KMS-11 (cell line): ENCODE data around the gene METTL15.
"Not testable (repeated sequence)": the region's sequence is repeated elsewhere in the genome, so short reads cannot be mapped to it uniquely, and the experiment has no call there.

Experiments used
- H2AFZ ChIP-seq: fragments of 200-600 bp; sonication (generic); 2 replicates; pipeline ENCODE4 v1.6.1; 2016; ENCODE audit warnings: antibody characterized with exemption, mixed run types, low read depth
- H3K27ac ChIP-seq: fragments of 200-600 bp; sonication (generic); 2 replicates; pipeline ENCODE4 v1.6.1; 2016; ENCODE audit warnings: mild to moderate bottlenecking, mixed run types
- H3K27me3 ChIP-seq: fragments of 200-600 bp; sonication (generic); 2 replicates; pipeline ENCODE4 v1.6.1; 2017; ENCODE audit warnings: mild to moderate bottlenecking, low read depth, mixed run types, moderate library complexity; ENCODE audit not compliant: insufficient read depth
- H3K36me3 ChIP-seq: fragments of 200-600 bp; sonication (generic); 2 replicates; pipeline ENCODE4 v1.6.1; 2017; ENCODE audit warnings: mild to moderate bottlenecking, mixed run types; ENCODE audit not compliant: insufficient read depth
- H3K4me1 ChIP-seq: fragments of 200-600 bp; sonication (generic); 2 replicates; pipeline ENCODE4 v1.6.1; 2016; ENCODE audit warnings: mild to moderate bottlenecking, low read depth, mixed run types; ENCODE audit not compliant: poor library complexity, severe bottlenecking
- H3K4me2 ChIP-seq: fragments of 200-600 bp; sonication (generic); 2 replicates; pipeline ENCODE4 v1.7.0; 2016; ENCODE audit warnings: mild to moderate bottlenecking, mixed run types
- H3K4me3 ChIP-seq: fragments of 200-600 bp; sonication (generic); IDR thresholded peaks from 2 replicates; pipeline ENCODE4 v1.6.1; 2017; ENCODE audit warnings: low read depth, low read length, mixed read lengths; ENCODE audit not compliant: insufficient read depth
- H3K79me2 ChIP-seq: fragments of 200-600 bp; sonication (generic); 2 replicates; pipeline ENCODE4 v1.6.1; 2016; ENCODE audit warnings: low read depth, mixed run types; ENCODE audit not compliant: insufficient read depth
- H3K9ac ChIP-seq: fragments of 200-600 bp; sonication (generic); 2 replicates; pipeline ENCODE4 v1.6.1; 2016; ENCODE audit warnings: mild to moderate bottlenecking, mixed run types
- H4K20me1 ChIP-seq: fragments of 200-600 bp; sonication (generic); 2 replicates; pipeline ENCODE4 v1.6.1; 2016; ENCODE audit warnings: mild to moderate bottlenecking, mixed run types; ENCODE audit not compliant: insufficient read depth
- TF ChIP-seq, protein P1 (sequence below): fragments of 200-600 bp; sonication (generic); conservative IDR thresholded peaks from 2 replicates; pipeline ENCODE4 v1.6.1; 2017; ENCODE audit warnings: low read depth, mild to moderate bottlenecking, antibody characterized with exemption, low read length, moderate library complexity, mixed read lengths

METTL15 gene

DNA sequence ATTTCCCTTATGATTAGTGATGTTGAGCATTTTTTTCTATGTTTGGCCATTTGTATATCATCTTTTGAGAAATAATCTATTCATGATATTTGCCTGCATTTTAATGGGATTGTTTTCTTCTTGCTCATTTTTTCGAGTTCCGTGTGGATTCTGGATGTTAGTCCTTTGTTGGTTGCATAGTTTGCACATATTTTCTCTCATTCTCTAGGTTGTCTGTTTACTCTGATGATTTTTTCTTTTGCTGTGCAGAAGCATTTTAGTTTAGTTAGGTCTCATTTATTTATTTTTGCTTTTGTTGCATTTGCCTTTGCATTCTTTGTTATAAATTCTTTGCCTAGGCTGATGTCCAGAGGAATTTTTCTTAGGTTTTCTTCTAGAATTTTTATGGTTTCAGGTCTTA, 87.3 kb downstream of the METTL15 start:
- Histone ChIP-seq H3K27me3 (no peaks in the 10 kb centered on the region), H3K4me1 (peaks cover 7% of the 10 kb centered on the region), H3K36me3 (no peaks in the 10 kb centered on the region), H3K9ac (no peak overlapping the region), H2AFZ (no peak overlapping the region), H3K27ac (no peak overlapping the region), H3K4me3 (no peak overlapping the region), H3K4me2 (no peak overlapping the region), H4K20me1 (no peaks in the 10 kb centered on the region), H3K79me2 (no peaks in the 10 kb centered on the region)
- TF ChIP-seq, protein P1, sequence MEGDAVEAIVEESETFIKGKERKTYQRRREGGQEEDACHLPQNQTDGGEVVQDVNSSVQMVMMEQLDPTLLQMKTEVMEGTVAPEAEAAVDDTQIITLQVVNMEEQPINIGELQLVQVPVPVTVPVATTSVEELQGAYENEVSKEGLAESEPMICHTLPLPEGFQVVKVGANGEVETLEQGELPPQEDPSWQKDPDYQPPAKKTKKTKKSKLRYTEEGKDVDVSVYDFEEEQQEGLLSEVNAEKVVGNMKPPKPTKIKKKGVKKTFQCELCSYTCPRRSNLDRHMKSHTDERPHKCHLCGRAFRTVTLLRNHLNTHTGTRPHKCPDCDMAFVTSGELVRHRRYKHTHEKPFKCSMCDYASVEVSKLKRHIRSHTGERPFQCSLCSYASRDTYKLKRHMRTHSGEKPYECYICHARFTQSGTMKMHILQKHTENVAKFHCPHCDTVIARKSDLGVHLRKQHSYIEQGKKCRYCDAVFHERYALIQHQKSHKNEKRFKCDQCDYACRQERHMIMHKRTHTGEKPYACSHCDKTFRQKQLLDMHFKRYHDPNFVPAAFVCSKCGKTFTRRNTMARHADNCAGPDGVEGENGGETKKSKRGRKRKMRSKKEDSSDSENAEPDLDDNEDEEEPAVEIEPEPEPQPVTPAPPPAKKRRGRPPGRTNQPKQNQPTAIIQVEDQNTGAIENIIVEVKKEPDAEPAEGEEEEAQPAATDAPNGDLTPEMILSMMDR, result no peak

DNA sequence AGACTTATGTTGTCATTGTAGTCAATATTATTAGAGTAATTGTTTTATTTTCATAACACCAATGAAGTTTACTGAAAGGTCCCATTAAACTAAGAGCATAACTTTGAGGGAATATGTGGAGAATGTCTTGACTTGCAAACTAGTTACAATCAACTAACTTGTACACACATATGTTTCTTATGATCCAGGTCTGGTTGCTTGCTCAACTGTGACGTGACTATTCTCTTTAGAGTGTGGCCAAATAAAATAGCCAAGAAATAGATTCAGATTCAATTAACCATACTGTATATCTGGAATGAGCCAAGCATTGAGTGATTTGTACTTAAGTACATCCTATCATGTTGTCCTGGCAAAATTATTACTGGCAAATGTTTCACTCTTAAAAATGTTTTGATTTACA, 101.7 kb downstream of the METTL15 start:
- Histone ChIP-seq H3K36me3 (no peaks in the 10 kb centered on the region), H2AFZ (no peak overlapping the region), H3K4me2 (no peak overlapping the region), H3K27me3 (no peaks in the 10 kb centered on the region), H3K4me1 (no peaks in the 10 kb centered on the region), H3K79me2 (no peaks in the 10 kb centered on the region), H3K4me3 (no peak overlapping the region), H3K9ac (no peak overlapping the region), H3K27ac (no peak overlapping the region), H4K20me1 (no peaks in the 10 kb centered on the region)
- TF ChIP-seq, protein P1, result no peak

DNA sequence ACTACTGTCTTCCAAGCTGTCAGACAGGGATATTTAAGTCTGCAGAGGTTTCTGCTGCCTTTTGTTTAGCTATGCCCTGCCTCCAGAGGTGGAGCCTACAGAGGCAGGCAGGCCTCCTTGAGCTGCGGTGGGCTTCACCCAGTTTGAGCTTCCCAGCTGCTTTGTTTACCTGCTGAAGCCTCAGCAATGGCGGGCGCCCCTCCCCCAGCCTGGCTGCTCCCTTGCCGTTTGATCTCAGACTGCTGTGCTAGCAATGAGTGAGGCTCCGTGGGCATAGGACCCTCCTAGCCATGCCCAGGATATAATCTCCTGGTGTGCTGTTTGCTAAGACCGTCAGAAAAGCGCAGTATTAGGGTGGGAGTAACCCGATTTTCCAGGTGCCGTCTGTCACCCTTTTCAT, 113.9 kb downstream of the METTL15 start:
- H3K27me3 ChIP-seq, H3K27ac ChIP-seq, H3K4me3 ChIP-seq, H2AFZ ChIP-seq, H3K4me2 ChIP-seq, H3K9ac ChIP-seq, H3K36me3 ChIP-seq, H4K20me1 ChIP-seq, H3K79me2 ChIP-seq, H3K4me1 ChIP-seq: not testable (repeated sequence)

GRCh38 chr11:28223577-28223976, 115.4 kb downstream of the METTL15 start:
- Histone ChIP-seq H3K4me2 (no peak overlapping the region), H3K36me3 (no peaks in the 10 kb centered on the region), H4K20me1 (no peaks in the 10 kb centered on the region), H3K79me2 (no peaks in the 10 kb centered on the region), H2AFZ (no peak overlapping the region), H3K27ac (no peak overlapping the region), H3K27me3 (no peaks in the 10 kb centered on the region), H3K4me1 (no peaks in the 10 kb centered on the region), H3K4me3 (no peak overlapping the region), H3K9ac (no peak overlapping the region)
- TF ChIP-seq, protein P1, result no peak

- H2AFZ ChIP-seq, result no peak overlapping the region
- H3K4me2 ChIP-seq, result no peak overlapping the region
- no peaks in the 10 kb centered on the region for H3K4me1 ChIP-seq
- no peaks in the 10 kb centered on the region for H3K27me3 ChIP-seq
- H3K9ac ChIP-seq, result no peak overlapping the region
- H3K4me3 ChIP-seq, result no peak overlapping the region
- H4K20me1 ChIP-seq, result no peaks in the 10 kb centered on the region
- H3K27ac ChIP-seq, result no peak overlapping the region
- H3K79me2 ChIP-seq, result no peaks in the 10 kb centered on the region
- TF ChIP-seq, protein P1, result no peak
- H3K36me3 ChIP-seq, result no peaks in the 10 kb centered on the region
Measured at GRCh38 chr11:28223994-28224393, 115.8 kb downstream of the METTL15 start.
